Activated T-cell treated with anti-CD3 and anti-CD28 coated beads, Interleukin-2, amount 50 U/mL, for 1 hour (primary cell): ENCODE data around the gene MAPK1.
"Not testable (repeated sequence)": the region's sequence is repeated elsewhere in the genome, so short reads cannot be mapped to it uniquely, and the experiment has no call there.

Source experiments
- DNase-seq: peaks from one replicate; pipeline ENCODE4 v3.0.0-alpha.2; 2020

Gene MAPK1

GRCh38 chr22:21744917-21745316, 122.5 kb downstream of the MAPK1 start:
- DNase-seq, result not testable (repeated sequence)

- DNase-seq, result no peak
Measured at GRCh38 chr22:21741790-21742189, 125.7 kb downstream of the MAPK1 start.

- no peak for DNase-seq
Measured at GRCh38 chr22:21741059-21741458, 126.4 kb downstream of the MAPK1 start.

DNA sequence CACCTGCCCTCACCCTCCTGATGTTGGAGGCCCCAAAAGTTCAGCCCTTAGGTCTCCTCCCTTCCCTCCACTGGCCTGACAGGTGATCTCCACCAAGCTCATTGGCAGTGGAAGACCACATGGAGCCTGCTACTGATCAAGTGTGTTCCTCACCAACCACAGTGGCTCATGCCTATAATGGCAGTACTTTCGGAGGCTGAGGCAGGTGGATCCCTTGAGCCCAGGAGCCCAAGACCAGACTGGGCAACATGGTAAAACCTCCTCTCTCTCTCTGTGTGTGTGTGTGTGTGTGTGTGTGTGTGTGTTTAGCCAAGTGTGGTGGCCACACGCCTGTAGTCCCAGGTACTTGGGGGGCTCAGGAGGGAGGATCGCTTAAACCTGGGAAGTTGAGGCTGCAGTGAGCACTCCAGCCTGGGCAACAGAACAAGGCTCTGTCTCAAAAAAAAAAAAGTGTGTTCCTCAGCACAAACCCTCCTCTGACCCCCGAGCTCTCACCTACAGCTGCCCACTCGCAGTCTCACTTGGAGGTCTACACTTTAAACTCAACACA, 127.5 kb downstream of the MAPK1 start:
- DNase-seq, result no peak

DNA sequence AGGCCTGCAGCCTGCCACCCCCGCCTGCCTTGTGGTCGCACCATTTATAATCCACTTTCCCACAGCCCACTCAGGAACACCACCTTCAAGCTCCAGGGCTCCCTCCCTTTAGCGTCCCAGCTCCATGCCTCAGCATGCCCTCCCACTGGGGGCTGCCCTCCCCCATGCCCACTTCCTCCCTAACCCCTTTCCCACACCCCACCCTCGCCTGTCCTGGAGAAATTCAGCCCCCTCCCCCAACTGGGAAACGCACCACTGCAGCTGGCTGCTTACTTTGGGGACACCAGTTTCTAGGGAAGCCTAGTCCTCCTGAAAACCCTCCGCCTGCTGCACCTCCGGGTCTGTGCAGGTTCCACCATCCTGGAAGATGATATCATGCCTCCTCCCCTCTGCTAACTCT, 128.5 kb downstream of the MAPK1 start:
- no peak for DNase-seq

DNA sequence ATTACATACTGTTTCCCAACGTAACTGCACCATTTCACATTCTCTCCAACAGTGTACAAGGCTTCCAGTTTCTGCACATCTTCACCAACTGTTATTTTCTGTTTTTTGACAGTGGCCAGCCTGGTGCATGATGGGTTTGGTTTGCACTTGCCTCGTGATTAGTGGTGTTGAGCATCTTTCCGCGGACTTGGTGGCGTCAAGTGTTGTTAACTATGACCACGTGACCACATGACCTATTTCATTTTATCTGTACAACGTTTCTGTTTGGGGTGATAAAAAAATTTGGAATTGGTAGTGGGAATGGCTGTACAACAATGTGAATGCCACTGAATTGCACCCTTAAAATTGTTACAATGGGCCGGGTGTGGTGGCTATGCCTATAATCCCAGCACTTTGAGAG, 129.4 kb downstream of the MAPK1 start:
- DNase-seq, result no peak

DNA sequence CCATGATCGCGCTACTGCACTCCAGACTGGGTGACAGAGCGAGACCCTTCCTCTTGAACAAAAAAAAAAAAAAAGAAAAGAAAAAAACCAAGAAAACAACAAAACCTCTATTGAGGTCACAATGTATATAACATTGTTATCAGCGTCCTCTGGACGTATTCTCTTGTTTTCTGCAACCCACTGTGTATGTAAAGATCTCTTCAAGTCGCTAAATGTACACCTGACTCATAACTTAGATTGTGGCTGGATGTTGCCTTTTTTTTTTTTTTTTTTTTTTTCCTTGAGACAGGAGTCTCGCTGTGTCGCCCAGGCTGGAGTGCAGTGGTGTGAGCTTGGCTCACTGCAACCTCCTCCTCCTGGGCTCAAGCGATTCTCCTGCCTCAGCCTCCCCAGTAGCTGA, 130.5 kb downstream of the MAPK1 start:
- DNase-seq, result no peak

DNA sequence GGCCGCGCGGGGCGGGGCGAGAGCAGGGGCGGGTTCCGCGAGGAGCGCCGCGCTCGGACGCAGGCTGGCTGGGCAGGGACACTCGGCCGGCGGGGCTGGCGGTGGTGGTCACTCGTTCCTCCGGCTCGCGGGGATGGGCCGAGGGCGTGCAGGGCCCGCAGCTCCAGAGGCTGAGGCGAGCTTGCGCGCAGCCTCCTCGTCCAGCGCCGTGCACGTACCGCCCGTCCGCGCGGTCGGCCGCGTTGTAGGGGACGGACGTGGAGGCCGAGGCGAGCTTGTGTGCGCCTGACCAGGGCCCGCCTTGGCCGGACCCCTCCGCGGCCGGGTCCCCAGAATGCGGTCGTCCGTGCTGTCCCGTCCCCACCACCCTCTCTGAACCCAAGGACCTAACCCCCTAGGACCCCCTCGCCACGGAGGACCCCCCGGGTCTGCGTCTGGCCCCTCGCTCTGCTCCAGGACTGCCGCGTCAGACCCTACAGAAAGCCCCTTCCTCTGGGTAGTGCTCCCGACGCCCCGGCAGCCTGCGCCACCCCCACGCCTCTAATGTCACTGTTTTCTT, 131.3 kb downstream of the MAPK1 start:
- DNase-seq, result no peak

DNA sequence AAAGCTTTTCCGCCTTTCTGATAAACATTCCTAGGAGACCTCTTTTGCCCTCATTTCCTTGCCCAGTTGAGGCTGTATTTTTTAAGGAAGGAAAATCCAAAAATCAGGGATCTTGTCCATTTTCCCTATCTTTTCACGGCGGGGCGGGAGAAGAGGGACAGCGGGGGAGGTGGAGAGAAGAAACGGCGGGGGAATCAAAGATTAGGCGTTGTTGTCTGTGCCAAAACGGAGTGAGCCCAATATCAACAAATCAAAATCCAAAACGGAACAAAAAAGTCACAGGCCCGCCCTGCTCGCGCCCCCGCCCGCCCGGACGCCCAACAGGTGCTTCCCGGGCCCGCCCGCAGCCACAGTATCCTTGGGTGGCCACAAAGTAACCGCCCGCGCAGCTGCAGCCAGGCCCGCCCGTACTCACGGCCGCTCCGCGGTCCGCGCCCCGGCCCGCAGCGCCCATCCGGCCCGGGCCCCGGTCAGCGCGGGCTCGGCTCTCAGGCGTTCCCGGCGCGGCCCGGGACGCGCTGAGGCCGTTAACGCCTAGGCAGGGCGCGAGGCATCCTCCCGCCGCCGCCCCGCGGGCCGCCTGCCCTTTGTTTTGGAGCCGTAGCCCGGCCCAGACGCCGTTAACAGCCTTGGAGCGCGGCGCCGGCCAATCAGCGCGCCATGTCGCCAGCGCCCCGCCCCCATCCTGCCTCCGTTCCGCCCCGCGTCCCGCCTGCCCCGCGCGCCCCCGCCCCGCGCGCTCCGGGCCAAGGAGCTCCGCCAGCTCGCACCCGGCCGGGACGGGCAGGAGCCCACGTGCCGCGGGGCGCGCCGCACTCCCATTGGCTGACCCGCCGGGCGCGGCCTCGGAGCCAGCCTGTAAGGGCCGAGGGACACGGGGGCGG, 132.0 kb downstream of the MAPK1 start, which contains the start of gene YPEL1:
TSS of gene YPEL1 (minus strand) at position 595 of the 884 bp plus-strand sequence. CDS start 25,050 bp downstream, outside the sequence.
- DNase-seq, result peak; percentile 98

GRCh38 chr22:21734540-21735199, 132.8 kb downstream of the MAPK1 start:
- DNase-seq, result no peak

- no peak for DNase-seq
Measured at GRCh38 chr22:21731503-21731902, 135.9 kb downstream of the MAPK1 start.

- DNase-seq, result no peak
Measured at GRCh38 chr22:21730535-21731308, 136.7 kb downstream of the MAPK1 start.

DNA sequence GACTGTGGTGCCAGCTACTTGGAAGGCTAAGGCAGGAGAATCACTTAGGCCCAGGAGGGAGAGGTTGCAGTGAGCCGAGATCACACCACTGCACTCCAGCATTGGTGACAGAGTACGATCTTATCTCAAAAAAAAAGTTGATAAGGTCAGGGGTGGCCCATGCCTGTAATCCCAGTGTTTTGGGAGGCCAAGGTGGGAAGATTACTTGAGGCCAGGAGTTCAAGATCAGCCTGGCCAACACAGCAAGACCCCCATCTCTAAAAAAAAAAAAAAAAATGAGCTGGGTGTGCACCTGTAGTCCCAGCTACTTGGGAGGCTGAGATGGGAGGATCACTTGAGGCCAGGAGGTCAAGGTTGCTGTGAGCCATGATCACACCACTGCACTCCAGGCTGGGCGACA, 138.3 kb downstream of the MAPK1 start:
- DNase-seq, result not testable (repeated sequence)

DNA sequence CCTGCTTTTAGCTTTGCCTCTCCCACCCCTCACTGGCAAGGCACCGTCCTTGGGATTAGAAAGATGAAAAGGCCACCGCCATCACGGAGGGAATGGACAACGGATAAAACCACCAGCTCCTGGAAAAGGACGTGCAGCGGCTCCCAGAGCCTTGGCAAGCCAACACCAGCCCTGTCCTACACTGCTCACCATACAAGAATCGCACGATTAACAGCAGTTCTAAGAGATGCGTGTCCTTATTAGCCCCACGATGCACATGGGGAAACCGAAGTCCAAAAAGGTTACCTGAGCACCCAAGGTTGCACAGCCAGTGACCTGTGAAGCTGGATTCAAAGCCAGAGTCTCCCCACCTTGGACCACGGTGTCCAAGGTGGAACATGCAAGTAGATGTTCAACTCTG, 139.2 kb downstream of the MAPK1 start:
- no peak for DNase-seq

DNA sequence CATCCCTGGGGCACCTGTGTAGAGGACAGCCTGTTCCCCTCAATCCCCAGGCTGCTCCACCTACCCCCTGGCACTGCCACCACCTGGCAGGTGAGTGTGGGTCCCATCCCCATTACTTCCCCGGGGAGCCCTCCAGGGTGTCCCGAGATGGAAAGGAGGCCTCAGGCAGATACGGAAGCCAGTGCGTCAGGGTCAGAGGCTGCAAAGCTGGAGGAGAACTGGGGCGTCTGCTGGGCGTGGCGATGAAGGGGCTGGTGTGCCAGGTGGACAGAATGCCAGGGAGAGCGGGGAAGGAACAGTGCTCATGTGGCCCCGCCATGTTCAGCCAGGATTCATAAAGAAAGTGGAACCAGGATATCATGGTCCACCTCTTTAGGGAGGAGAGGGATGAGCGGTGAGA, 139.7 kb downstream of the MAPK1 start:
- DNase-seq, result no peak

DNA sequence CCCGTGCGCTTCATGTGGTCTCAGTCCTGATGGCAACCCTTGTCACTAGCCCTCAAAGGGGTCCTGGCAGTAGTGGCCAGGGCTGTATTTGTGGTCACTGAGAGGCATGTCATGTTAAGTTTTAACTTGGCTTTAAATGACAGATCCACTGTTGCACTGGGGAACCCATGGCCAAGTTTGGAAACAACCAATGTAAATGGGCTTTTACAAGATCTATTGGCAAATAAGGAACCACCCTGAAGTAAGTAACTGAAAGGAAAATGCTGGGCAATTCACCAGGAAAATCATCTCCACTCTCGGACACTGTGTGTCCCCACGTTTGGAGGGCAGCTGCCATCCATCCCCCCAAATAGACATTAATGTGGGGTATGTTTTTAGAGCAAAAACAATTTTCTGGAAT, 140.3 kb downstream of the MAPK1 start:
- DNase-seq, result no peak

- no peak for DNase-seq
Measured at GRCh38 chr22:21726650-21727049, 140.8 kb downstream of the MAPK1 start.

GRCh38 chr22:21725956-21726649, 141.3 kb downstream of the MAPK1 start:
- no peak for DNase-seq

DNA sequence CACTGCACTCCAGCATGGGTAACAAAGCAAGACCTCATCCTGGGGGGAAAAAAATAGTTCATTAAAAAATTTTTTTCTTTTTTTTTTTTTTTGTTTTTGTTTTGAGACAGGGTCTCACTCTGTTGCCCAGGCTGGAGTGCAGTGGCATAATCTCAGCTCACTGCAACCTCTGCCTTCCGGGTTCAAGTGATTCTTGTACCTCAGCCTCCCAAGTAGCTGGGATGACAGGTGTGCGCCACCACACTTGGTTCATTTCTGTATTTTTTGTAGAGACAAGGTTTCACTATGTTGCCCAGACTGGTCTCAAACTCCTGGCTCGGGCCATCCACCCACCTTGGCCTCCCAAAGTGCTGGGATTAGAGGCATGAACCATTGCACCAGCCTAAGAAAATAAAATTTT, 142.9 kb downstream of the MAPK1 start:
- DNase-seq, result not testable (repeated sequence)

DNA sequence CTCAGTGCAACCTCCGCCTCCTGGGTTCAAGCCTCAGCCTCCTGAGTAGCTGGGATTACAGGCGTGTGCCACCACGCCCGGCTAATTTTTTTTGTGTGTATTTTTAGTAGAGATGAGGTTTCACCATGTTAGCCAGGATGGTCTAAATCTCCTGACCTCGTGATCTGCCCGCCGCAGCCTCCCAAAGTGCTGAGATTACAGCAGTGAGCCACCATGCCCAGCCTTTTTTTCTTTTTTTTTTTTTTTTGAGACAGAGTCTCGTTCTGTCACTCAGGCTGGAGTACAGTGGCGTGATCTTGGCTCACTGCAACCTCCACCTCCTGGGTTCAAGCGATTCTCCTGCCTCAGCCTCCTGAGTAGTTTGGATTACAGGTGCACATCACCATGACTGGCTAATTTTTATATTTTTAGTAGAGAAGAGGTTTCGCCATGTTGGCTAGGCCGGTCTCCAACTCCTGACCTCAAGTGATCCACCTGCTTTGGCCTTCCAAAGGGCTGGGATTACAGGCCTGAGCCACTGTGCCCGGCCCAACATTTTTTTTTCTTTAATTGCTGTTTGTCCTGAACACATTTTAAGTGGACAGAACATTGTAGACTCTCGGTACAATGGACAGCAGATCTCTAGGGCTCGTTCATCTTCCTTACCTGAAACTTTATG, 146.1 kb downstream of the MAPK1 start:
- DNase-seq, result not testable (repeated sequence)

GRCh38 chr22:21720191-21720859, 147.1 kb downstream of the MAPK1 start:
- not testable (repeated sequence) for DNase-seq
